Pancreas (tissue), 10 donors: ENCODE measurements around the gene OSTF1. TPM values are rescaled to one million over a fixed set of nuclear protein-coding genes. Genes with fewer than 3 reads are reported as not detected.

Experiments
- ATAC-seq, 4 donors: fragments of 200-7000 bp; cut with Tn5 transposase; one replicate each; pipeline versions ENCODE4 v1.8.0 to v1.9.1; 2020; ENCODE audit warnings: mild to moderate bottlenecking in 4 of 4, moderate library complexity in 4 of 4
- DNase-seq, 6 donors: peaks; one replicate each; pipeline ENCODE4 v3.0.0-alpha.2; 2020
- FAIRE-seq: peaks from 2 replicates; lab custom pipeline; 2012; peaks lifted over from hg19 to GRCh38; lab: Jason Lieb, UNC
- H3K27ac ChIP-seq, 4 donors: fragments of 200-600 bp; sonication (generic); 1 replicate in 3 of 4; 2 replicates in 1 of 4; pipeline versions ENCODE4 v1.5.0 to v1.8.0; 2020
- H3K27me3 ChIP-seq, 4 donors: fragments of 200-600 bp; one replicate each; pipeline ENCODE4 v1.8.0; 2021
- H3K36me3 ChIP-seq, 3 donors: fragments of 200-600 bp; sonication (generic) in 1 of 3; one replicate each; pipeline versions ENCODE4 v1.5.0 to v1.8.0; 2020 to 2021
- H3K4me1 ChIP-seq, 3 donors: fragments of 200-600 bp; one replicate each; pipeline ENCODE4 v1.8.0; 2021
- H3K4me3 ChIP-seq, 4 donors: fragments of 200-600 bp; sonication (generic) in 2 of 4; one replicate each; pipeline versions ENCODE4 v1.5.0 to v1.8.0; 2020 to 2021
- H3K9me3 ChIP-seq, 4 donors: fragments of 200-600 bp; one replicate each; pipeline ENCODE4 v1.8.0; 2021
- CTCF ChIP-seq, 4 donors: fragments of 200-600 bp; sonication (generic) in 3 of 4; IDR thresholded peaks; one replicate each; pipeline versions ENCODE4 v1.5.0 to v1.8.0; 2021; ENCODE audit warnings: antibody characterized with exemption in 4 of 4
- WGBS, 2 donors: extraction: QIAGEN DNeasy Blood & Tissue Kit; methylation state at CpG; one replicate each; pipeline ENCODE4 v1.1.7; 2013; 5-methylcytosine and 5-hydroxymethylcytosine counted together
- intact Hi-C, 3 donors: fragments of 100-400 bp; cut with DNase I; formaldehyde crosslinking; loops; one replicate each; pipeline versions ENCODE4 v1.11.1 to v1.14.2; 2022
- polyA plus RNA-seq, 2 donors: library from polyadenylated mRNA; stranded (reverse); fragments of 200-250 nt; gene quantifications; one replicate each; pipeline ENCODE4 v1.2.3, GENCODE V29; 2013
- total RNA-seq, 6 donors: library from RNA; stranded (reverse); fragmentation: NEBNext Ultra II Directional in 4 of 6; extraction: Animal tissue kit (Norgen Biotek cat#: 25700) in 4 of 6; gene quantifications; one replicate each; pipeline versions ENCODE4 v1.2.1 to v1.2.4, GENCODE V29; 2021 to 2023
- donor health status: healthy with polysubstance abuse.
- donor health status: DM: no; HTN: no; CAD: no; lungs with moderate emphysema.
- donor health status: DM: no; HTN: no; CAD: no.
- donor health status: control.
- donor health status: control.
- donor health status: Bipolar disorder and iron deficiency.
- donor health status: DM: yes; HTN: yes; CAD: no.
- donor health status: DM: no; HTN: no; CAD: no.
- donor health status: DM: no; HTN: no; CAD: no.
- donor health status: DM: yes; HTN: yes; CAD: no.

OSTF1 gene
- total and polyA plus RNA-seq, 8 donors, result 10.0 to 29.0 (median 12.5) TPM

GRCh38 chr9:75111019-75111622, 22.8 kb downstream of the OSTF1 start:
- intact Hi-C loops, result no loop called here
- no peak for TF ChIP-seq CTCF (IDR thresholded peaks at IDR 0.05)
- Histone ChIP-seq H3K27me3 (no peaks in the 10 kb centered on the region), H3K9me3 (no peaks in the 10 kb centered on the region), H3K4me1 (peaks cover 0 to 12% (median 5%) of the 10 kb centered on the region in 3 donors), H3K4me3 (no peak overlapping the region), H3K27ac (no peak overlapping the region), H3K36me3 (no peaks in the 10 kb centered on the region)
- FAIRE-seq (no peak), DNase-seq (no peak), ATAC-seq (peak in 3 of 4 donors; percentile 40 to 60 (median 51))
- WGBS, 2 donors, result 83 to 84% methylated on average over 5 of the region's 5 CpGs

- no peak for DNase-seq
- Histone ChIP-seq H3K27ac (no peak overlapping the region), H3K4me3 (no peak overlapping the region), H3K27me3 (no peaks in the 10 kb centered on the region), H3K9me3 (no peaks in the 10 kb centered on the region), H3K4me1 (peaks cover 0 to 12% (median 5%) of the 10 kb centered on the region in 3 donors), H3K36me3 (no peaks in the 10 kb centered on the region)
- WGBS, 2 donors, result 31 to 32% methylated on average over 4 of the region's 4 CpGs
- no peak for FAIRE-seq
- peak in 1 of 4 donors; percentile 40 for ATAC-seq
- intact Hi-C loops, result no loop called here
- TF ChIP-seq CTCF (IDR thresholded peaks at IDR 0.05), result no peak
Observed at GRCh38 chr9:75112789-75113188, 24.5 kb downstream of the OSTF1 start.

GRCh38 chr9:75116306-75116705, 28.0 kb downstream of the OSTF1 start:
- TF ChIP-seq CTCF (IDR thresholded peaks at IDR 0.05), result no peak
- Histone ChIP-seq H3K27ac (no peak overlapping the region), H3K36me3 (peaks cover 0 to 6% (median 0%) of the 10 kb centered on the region in 3 donors), H3K4me1 (peaks cover 0 to 6% (median 0%) of the 10 kb centered on the region in 3 donors), H3K27me3 (no peaks in the 10 kb centered on the region), H3K9me3 (no peaks in the 10 kb centered on the region), H3K4me3 (no peak overlapping the region)
- WGBS, 2 donors, result 77 to 79% methylated on average over 4 of the region's 4 CpGs
- ATAC-seq (peak in 1 of 4 donors; percentile 31), FAIRE-seq (no peak), DNase-seq (no peak)
- intact Hi-C loops, result no loop called here

GRCh38 chr9:75117564-75117963, 29.2 kb downstream of the OSTF1 start:
- no peak for TF ChIP-seq CTCF (IDR thresholded peaks at IDR 0.05)
- DNase-seq (no peak), ATAC-seq (no peak), FAIRE-seq (no peak)
- Histone ChIP-seq H3K9me3 (no peaks in the 10 kb centered on the region), H3K27ac (no peak overlapping the region), H3K4me3 (no peak overlapping the region), H3K4me1 (peaks cover 0 to 5% (median 0%) of the 10 kb centered on the region in 3 donors), H3K27me3 (no peaks in the 10 kb centered on the region), H3K36me3 (peaks cover 0 to 6% (median 0%) of the 10 kb centered on the region in 3 donors)
- intact Hi-C loops, result no loop called here
- 92 to 93% methylated on average over 1 of the region's 1 CpG for WGBS, 2 donors

GRCh38 chr9:75120686-75121085, 32.4 kb downstream of the OSTF1 start:
- DNase-seq, result no peak
- H3K27ac ChIP-seq, result no peak overlapping the region
- peaks cover 0 to 6% (median 0%) of the 10 kb centered on the region in 3 donors for H3K36me3 ChIP-seq
- H3K9me3 ChIP-seq, result no peaks in the 10 kb centered on the region
- intact Hi-C loops, result no loop called here
- peak in 3 of 4 donors; percentile 22 to 29 (median 27) for ATAC-seq
- FAIRE-seq, result no peak
- no peak for TF ChIP-seq CTCF (IDR thresholded peaks at IDR 0.05)
- 91 to 94% methylated on average over 4 of the region's 4 CpGs for WGBS, 2 donors
- no peaks in the 10 kb centered on the region for H3K4me1 ChIP-seq
- H3K4me3 ChIP-seq, result no peak overlapping the region
- H3K27me3 ChIP-seq, result no peaks in the 10 kb centered on the region
